ENCODE data around the gene NARF.

Gene NARF

GRCh38 chr17:82463925-82464566 is 5.5 kb downstream of the NARF start:
- DNase-seq = peak in 1 of 10 donors; percentile 39
- intact Hi-C loops (cut with DNase I) = no loop called here

GRCh38 chr17:82464567-82464929 is 6.0 kb downstream of the NARF start:
- intact Hi-C loops (cut with DNase I) = no loop called here
- DNase-seq = peak in 1 of 10 donors; percentile 59

GRCh38 chr17:82465023-82465603 is 6.6 kb downstream of the NARF start:
- DNase-seq = peak in 1 of 10 donors; percentile 12
- intact Hi-C loops (cut with DNase I) = no loop called here

- no peak for DNase-seq
- intact Hi-C loops (cut with DNase I) = no loop called here
Measured at GRCh38 chr17:82468692-82469091, 10.2 kb downstream of the NARF start.

GRCh38 chr17:82470065-82470464 is 11.5 kb downstream of the NARF start:
- intact Hi-C loops (cut with DNase I) = no loop called here
- DNase-seq = peak in 1 of 10 donors; percentile 29

- intact Hi-C loops (cut with DNase I) = no loop called here
- peak in 1 of 10 donors; percentile 38 for DNase-seq
Measured at GRCh38 chr17:82474223-82475010, 15.9 kb downstream of the NARF start.

GRCh38 chr17:82475458-82475857 is 16.9 kb downstream of the NARF start:
- DNase-seq = peak in 1 of 10 donors; percentile 48
- intact Hi-C loops (cut with DNase I) = no loop called here

- no peak for DNase-seq
- intact Hi-C loops (cut with DNase I) = no loop called here
Measured at GRCh38 chr17:82477934-82478333, 19.4 kb downstream of the NARF start.

GRCh38 chr17:82479602-82480001 is 21.1 kb downstream of the NARF start:
- DNase-seq = no peak
- intact Hi-C loops (cut with DNase I) = no loop called here

GRCh38 chr17:82480318-82480717 is 21.8 kb downstream of the NARF start:
- no peak for DNase-seq
- intact Hi-C loops (cut with DNase I) = no loop called here

GRCh38 chr17:82483204-82483660 is 24.7 kb downstream of the NARF start:
- intact Hi-C loops (cut with DNase I) = no loop called here
- DNase-seq = no peak

GRCh38 chr17:82483836-82484235 is 25.3 kb downstream of the NARF start:
- no peak for DNase-seq
- intact Hi-C loops (cut with DNase I) = no loop called here

GRCh38 chr17:82486231-82487094 is 27.9 kb downstream of the NARF start:
- intact Hi-C loops (cut with DNase I) = no loop called here

GRCh38 chr17:82487910-82488309 is 29.4 kb downstream of the NARF start:
- peak in 1 of 10 donors; percentile 87 for DNase-seq
- intact Hi-C loops (cut with DNase I) = no loop called here

More at GRCh38 chr17:82486231-82487094, 27.9 kb downstream of the NARF start:
- DNase-seq = no peak

GRCh38 chr17:82489117-82489516 is 30.6 kb downstream of the NARF start:
- peak in 7 of 10 donors; percentile 16 to 84 (median 46) for DNase-seq
- intact Hi-C loops (cut with DNase I) = no loop called here

GRCh38 chr17:82489851-82490511 is 31.4 kb downstream of the NARF start:
- DNase-seq = no peak
- intact Hi-C loops (cut with DNase I) = loop anchor here (10.0 kb wide), 1 partner anchor 65 kb away; no protein-coding TSS in a partner anchor

- DNase-seq = no peak
- intact Hi-C loops (cut with DNase I) = loop anchor here (10.0 kb wide), 1 partner anchor 64 kb away; no protein-coding TSS in a partner anchor
Measured at GRCh38 chr17:82490512-82491195, 32.1 kb downstream of the NARF start.

- intact Hi-C loops (cut with DNase I) = loop anchor here (10.0 kb wide), 1 partner anchor 64 kb away; no protein-coding TSS in a partner anchor
- no peak for DNase-seq
Measured at GRCh38 chr17:82491196-82491530, 32.6 kb downstream of the NARF start.

- DNase-seq = no peak
- intact Hi-C loops (cut with DNase I) = loop anchor here (10.0 kb wide), 1 partner anchor 63 kb away; no protein-coding TSS in a partner anchor
Measured at GRCh38 chr17:82491533-82491932, 33.0 kb downstream of the NARF start.

Measured in posterior cingulate gyrus (tissue), 11 donors.